Aorta (tissue), 5 donors: ENCODE measurements around the gene RNF26. TPM values are rescaled to one million over a fixed set of nuclear protein-coding genes. Genes with fewer than 3 reads are reported as not detected.
A peak's percentile ranks its signal among the peaks of the same experiment; 100 is the strongest.

ENCODE experiments used
- ATAC-seq: fragments of 200-7000 bp; cut with Tn5 transposase; one replicate; pipeline ENCODE4 v1.9.1; 2022; ENCODE audit warnings: moderate library complexity; ENCODE audit not compliant: low FRiP score
- DNase-seq, 2 donors: peaks; one replicate each; pipeline ENCODE4 v3.0.0-alpha.2; 2020
- H3K27ac ChIP-seq, 2 donors: one replicate each; pipeline ENCODE4 v1.5.1; 2013; ENCODE audit warnings: low read length in 2 of 2, mild to moderate bottlenecking in 2 of 2, moderate library complexity in 2 of 2, control low read depth in 1 of 2, inconsistent platforms in 1 of 2, low read depth in 1 of 2
- H3K27me3 ChIP-seq, 2 donors: one replicate each; pipeline ENCODE4 v1.6.1; 2013; ENCODE audit warnings: control low read depth in 1 of 2, low read length in 1 of 2, mild to moderate bottlenecking in 1 of 2, moderate library complexity in 1 of 2; ENCODE audit not compliant: insufficient read depth in 2 of 2, control insufficient read depth in 1 of 2
- H3K36me3 ChIP-seq, 2 donors: one replicate each; pipeline ENCODE4 v1.6.1; 2013; ENCODE audit warnings: control low read depth in 1 of 2, low read length in 1 of 2, mild to moderate bottlenecking in 1 of 2; ENCODE audit not compliant: insufficient read depth in 2 of 2, control insufficient read depth in 1 of 2
- H3K4me1 ChIP-seq, 2 donors: one replicate each; pipeline ENCODE4 v1.6.1; 2013; ENCODE audit warnings: low read length in 2 of 2, control low read depth in 1 of 2, mild to moderate bottlenecking in 1 of 2, moderate library complexity in 1 of 2; ENCODE audit not compliant: insufficient read depth in 2 of 2, control insufficient read depth in 1 of 2
- H3K4me3 ChIP-seq, 2 donors: one replicate each; pipeline ENCODE4 v1.5.1; 2013; ENCODE audit warnings: low read length in 2 of 2, control low read depth in 1 of 2, mild to moderate bottlenecking in 1 of 2
- H3K9me3 ChIP-seq: one replicate; pipeline ENCODE4 v1.6.1; 2013; ENCODE audit warnings: mild to moderate bottlenecking, low read length; ENCODE audit not compliant: control insufficient read depth
- WGBS, 2 donors: extraction: QIAGEN DNeasy Blood & Tissue Kit; methylation state at CpG; one replicate each; pipeline ENCODE4 v1.1.7; 2013; 5-methylcytosine and 5-hydroxymethylcytosine counted together
- intact Hi-C, 2 donors: fragments of 100-400 bp; cut with DNase I; formaldehyde crosslinking; loops; one replicate each; pipeline versions ENCODE4 v1.14.2 to v1.15.0; 2022
- polyA plus RNA-seq, 2 donors: library from polyadenylated mRNA; stranded (reverse); fragments of 200-250 nt; gene quantifications; one replicate each; pipeline ENCODE4 v1.2.3, GENCODE V29; 2013
- total RNA-seq, 2 donors: library from RNA; stranded (reverse); fragmentation: NEBNext Ultra II Directional; extraction: Animal tissue kit (Norgen Biotek cat#: 25700); gene quantifications; one replicate each; pipeline ENCODE4 v1.2.1, GENCODE V29; 2021
- donor health status: healthy with polysubstance abuse.
- donor health status: Bipolar disorder and iron deficiency.
- donor health status: DM: no; HTN: no; CAD: no.
- donor health status: DM: no; HTN: no; CAD: no.
- donor health status: DM: yes; HTN: yes; CAD: no.

The RNF26 gene
- total and polyA plus RNA-seq, 4 donors = 9.4 to 17.5 (median 16.6) TPM

DNA sequence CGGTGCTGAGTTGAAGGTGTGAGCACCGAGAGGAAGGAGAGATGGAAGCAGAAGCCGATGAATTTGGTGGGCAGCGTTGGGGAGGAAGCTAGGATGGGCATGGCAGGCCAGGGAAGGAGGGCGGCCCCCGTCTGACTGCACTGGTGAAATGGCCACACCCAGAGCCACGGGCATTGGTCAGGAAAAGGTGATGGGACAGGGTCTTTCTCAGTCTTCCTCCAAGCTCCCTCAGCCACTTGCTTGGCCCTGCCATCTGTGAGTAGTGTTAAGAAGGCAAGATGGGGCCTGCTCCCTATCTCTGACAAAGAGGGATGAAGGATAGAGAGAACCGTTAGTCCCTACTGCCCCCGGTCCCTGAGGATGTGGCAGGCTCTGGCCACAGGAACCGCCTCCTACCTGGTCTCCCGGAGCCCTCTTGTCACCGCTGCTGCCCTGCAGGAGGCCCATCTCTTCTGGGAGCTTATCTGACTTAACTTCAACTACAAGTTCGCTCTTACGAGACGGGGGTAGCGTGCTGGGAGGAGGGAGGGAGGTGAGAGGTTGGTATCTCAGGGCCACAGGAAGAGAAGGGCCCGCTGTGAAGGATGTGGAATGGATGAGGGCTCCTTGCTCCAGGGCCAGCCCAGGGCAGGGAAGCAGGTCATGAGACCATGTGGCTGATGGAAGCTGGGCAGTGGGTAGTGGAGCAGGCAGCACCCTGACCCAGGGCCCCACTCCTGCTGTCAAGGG, 24.2 kb upstream of the RNF26 start:
- no peaks in the 10 kb centered on the region for H3K27me3 ChIP-seq
- H3K9me3 ChIP-seq = no peaks in the 10 kb centered on the region
- no peak for ATAC-seq
- intact Hi-C loops = no loop called here
- peaks cover 0 to 3% of the 10 kb centered on the region in 2 donors for H3K4me1 ChIP-seq
- H3K27ac ChIP-seq = peak overlapping the region in 1 of 2 donors; percentile 32
- 73 to 80% methylated on average over 17 of the region's 17 CpGs for WGBS, 2 donors
- no peak overlapping the region for H3K4me3 ChIP-seq
- DNase-seq = no peak
- H3K36me3 ChIP-seq = peaks cover 4 to 17% of the 10 kb centered on the region in 2 donors

DNA sequence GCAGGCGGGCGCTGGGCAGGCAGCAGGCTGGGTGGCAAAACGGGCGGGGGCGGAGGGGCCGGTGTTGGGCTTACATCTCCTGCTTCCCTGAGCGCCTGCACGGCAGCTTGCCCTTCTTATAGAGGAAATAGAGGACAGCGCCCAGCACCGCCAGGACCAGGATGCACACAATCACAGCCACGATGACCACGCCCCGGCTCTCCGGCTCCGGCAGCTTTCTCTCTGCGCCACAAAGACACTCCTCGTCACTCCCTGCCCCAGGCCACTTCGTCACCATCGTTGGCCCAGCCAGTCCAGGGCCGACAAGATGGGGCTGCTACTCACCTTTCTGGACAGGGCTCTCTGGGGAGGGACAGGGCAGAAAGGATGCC, 23.7 kb upstream of the RNF26 start:
- intact Hi-C loops = no loop called here
- Histone ChIP-seq H3K9me3 (no peaks in the 10 kb centered on the region), H3K4me1 (peaks cover 0 to 3% of the 10 kb centered on the region in 2 donors), H3K27me3 (no peaks in the 10 kb centered on the region), H3K27ac (no peak overlapping the region), H3K4me3 (no peak overlapping the region), H3K36me3 (peaks cover 4 to 17% of the 10 kb centered on the region in 2 donors)
- WGBS, 2 donors = 83 to 86% methylated on average over 20 of the region's 20 CpGs
- DNase-seq (peak in 1 of 2 donors; percentile 76), ATAC-seq (no peak)

GRCh38 chr11:119314726-119315125, 19.6 kb upstream of the RNF26 start:
- ATAC-seq (no peak), DNase-seq (no peak)
- Histone ChIP-seq H3K27ac (peak overlapping the region in 1 of 2 donors; percentile 18), H3K4me1 (no peaks in the 10 kb centered on the region), H3K9me3 (no peaks in the 10 kb centered on the region), H3K4me3 (peak overlapping the region; percentile 9 to 64), H3K27me3 (no peaks in the 10 kb centered on the region), H3K36me3 (peaks cover 4 to 15% of the 10 kb centered on the region in 2 donors)
- intact Hi-C loops = no loop called here
- 44 to 47% methylated on average over 18 of the region's 18 CpGs for WGBS, 2 donors

- Histone ChIP-seq H3K4me1 (no peaks in the 10 kb centered on the region), H3K27ac (peak overlapping the region in 1 of 2 donors; percentile 18), H3K4me3 (peak overlapping the region; percentile 9 to 64), H3K27me3 (no peaks in the 10 kb centered on the region), H3K9me3 (no peaks in the 10 kb centered on the region), H3K36me3 (peaks cover 4 to 9% of the 10 kb centered on the region in 2 donors)
- intact Hi-C loops = no loop called here
- WGBS, 2 donors = 4 to 6% methylated on average over 29 of the region's 29 CpGs
- ATAC-seq = peak; percentile 34
- DNase-seq = peak; percentile 73 to 86
Observed at GRCh38 chr11:119315131-119316015, 19.0 kb upstream of the RNF26 start.

GRCh38 chr11:119316016-119316728, 18.2 kb upstream of the RNF26 start:
- Histone ChIP-seq H3K27me3 (no peaks in the 10 kb centered on the region), H3K4me1 (no peaks in the 10 kb centered on the region), H3K27ac (peak overlapping the region; percentile 70 to 96), H3K4me3 (peak overlapping the region; percentile 48 to 64), H3K9me3 (no peaks in the 10 kb centered on the region), H3K36me3 (peaks cover 4 to 8% of the 10 kb centered on the region in 2 donors)
- DNase-seq = peak; percentile 93 to 97
- intact Hi-C loops = no loop called here
- 0 to 1% methylated on average over 41 to 46 of the region's 46 CpGs for WGBS, 2 donors
- ATAC-seq = peak; percentile 61

DNA sequence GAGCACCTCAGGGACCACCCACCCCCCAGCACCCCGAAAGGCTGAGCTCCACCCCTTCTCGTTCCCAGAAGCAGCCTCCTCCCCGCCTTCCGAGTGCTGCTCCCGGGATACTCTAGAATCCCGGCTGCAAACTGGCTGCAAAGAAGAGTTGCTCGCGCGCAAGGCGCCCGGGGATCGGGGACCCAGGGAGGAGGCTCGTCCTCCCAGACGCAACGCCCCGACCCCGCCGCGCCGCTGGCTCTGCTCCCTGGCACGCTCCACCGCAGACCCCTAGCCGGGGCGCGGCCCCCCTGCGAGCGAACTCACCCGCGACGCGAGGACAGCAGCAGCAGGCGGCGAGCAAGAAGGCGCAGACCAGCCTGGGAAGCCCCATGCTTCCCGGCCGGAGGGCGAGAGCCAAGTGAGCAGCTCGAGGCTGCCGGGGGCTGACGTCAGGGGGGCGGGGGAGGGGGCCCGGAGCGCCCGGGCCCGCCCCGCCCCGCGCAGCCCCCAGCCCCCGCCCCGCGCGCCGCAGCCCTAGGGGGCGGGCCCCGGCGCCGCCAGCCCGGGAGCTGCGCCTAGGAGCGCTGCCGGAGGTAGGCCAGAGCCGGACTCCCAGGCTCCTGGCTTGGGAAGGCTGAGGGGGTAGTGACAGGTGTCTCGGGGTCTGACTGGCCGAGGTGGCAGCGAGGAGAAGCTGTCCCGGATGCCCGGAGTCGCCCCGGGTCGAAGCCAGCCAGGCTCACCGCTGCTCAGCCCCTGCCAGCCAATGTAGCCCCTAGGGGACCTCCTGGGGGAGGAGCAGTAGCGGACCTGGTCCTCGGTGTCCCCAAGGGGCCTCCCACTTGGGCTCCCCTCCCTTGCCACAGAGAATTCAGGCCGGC, 17.4 kb upstream of the RNF26 start, which contains the start of gene MCAM:
Gene MCAM, minus strand, starts transcription at position 402 of the 863 bp plus-strand sequence. Its CDS starts 29 bp downstream, at position 373.
- H3K27me3 ChIP-seq = no peaks in the 10 kb centered on the region
- no peaks in the 10 kb centered on the region for H3K9me3 ChIP-seq
- intact Hi-C loops = loop anchor here in 1 of 2 donors (1.0 kb wide), 1 partner anchor 215 kb away; no protein-coding TSS in a partner anchor
- DNase-seq (peak; percentile 86 to 91), ATAC-seq (peak; percentile 57)
- H3K4me3 ChIP-seq = peak within 1 kb of the TSS; percentile 48 to 64
- no peaks in the 10 kb centered on the region for H3K4me1 ChIP-seq
- 0 to 1% methylated on average over 65 to 74 of the region's 74 CpGs for WGBS, 2 donors
- peak within 1 kb of the TSS; percentile 96 to 97 for H3K27ac ChIP-seq
- peaks cover 4 to 8% of the 10 kb centered on the region in 2 donors for H3K36me3 ChIP-seq

- ATAC-seq (no peak), DNase-seq (no peak)
- Histone ChIP-seq H3K36me3 (peaks cover 1 to 7% of the 10 kb centered on the region in 2 donors), H3K4me3 (no peak overlapping the region), H3K4me1 (no peaks in the 10 kb centered on the region), H3K27me3 (no peaks in the 10 kb centered on the region), H3K27ac (peak overlapping the region; percentile 63 to 97), H3K9me3 (no peaks in the 10 kb centered on the region)
- intact Hi-C loops = loop anchor here in 1 of 2 donors (1.0 kb wide), 1 partner anchor 215 kb away; no protein-coding TSS in a partner anchor
- 31 to 32% methylated on average over 14 of the region's 14 CpGs for WGBS, 2 donors
Observed at GRCh38 chr11:119317592-119318239, 16.6 kb upstream of the RNF26 start.
